OCI-LY7 (cell line): ENCODE measurements around the gene TLDC2.

Source experiments
- CTCF ChIP-seq: fragments of 200-600 bp; sonication (generic); conservative IDR thresholded peaks from 2 replicates; pipeline ENCODE4 v1.5.1; 2014; ENCODE audit warnings: mild to moderate bottlenecking, antibody characterized with exemption, low read length, moderate library complexity, mixed read lengths
- EZH2phosphoT487 ChIP-seq: fragments of 200-600 bp; sonication (generic); IDR thresholded peaks from 2 replicates; pipeline ENCODE4 v1.6.1; 2018; ENCODE audit warnings: low read depth, borderline replicate concordance, mild to moderate bottlenecking, mixed run types, antibody characterized with exemption, low read length, moderate library complexity, mixed read lengths

DNA sequence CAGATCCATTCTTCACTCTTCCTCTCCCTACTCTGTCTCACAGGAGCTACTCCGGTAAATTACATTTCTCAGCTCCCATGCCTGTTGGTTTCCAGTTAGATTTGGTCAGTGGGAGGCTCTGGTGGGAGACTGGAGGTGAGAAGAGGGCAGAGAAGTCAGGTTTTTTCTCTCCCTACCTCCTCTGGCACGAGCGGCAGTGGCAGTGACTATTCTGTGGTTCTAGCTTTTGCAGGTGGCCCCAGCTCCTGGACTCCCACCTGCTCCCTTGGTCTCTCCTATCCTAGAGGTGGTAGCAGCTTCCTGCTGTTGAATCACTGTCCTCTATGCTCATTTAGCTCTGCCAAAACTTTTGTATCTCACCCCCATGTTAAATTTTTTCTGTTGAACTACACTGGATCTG is 17.9 kb downstream of the TLDC2 start:
- TF ChIP-seq CTCF: no peak
- no peak for TF ChIP-seq EZH2phosphoT487
